Measurements from ENCODE around the gene CLK1. TPM values are rescaled to one million over a fixed set of nuclear protein-coding genes. Genes with fewer than 3 reads are reported as not detected.

CLK1 gene
- total RNA-seq, 1 experiment from 2014 or later, result 106 TPM

DNA sequence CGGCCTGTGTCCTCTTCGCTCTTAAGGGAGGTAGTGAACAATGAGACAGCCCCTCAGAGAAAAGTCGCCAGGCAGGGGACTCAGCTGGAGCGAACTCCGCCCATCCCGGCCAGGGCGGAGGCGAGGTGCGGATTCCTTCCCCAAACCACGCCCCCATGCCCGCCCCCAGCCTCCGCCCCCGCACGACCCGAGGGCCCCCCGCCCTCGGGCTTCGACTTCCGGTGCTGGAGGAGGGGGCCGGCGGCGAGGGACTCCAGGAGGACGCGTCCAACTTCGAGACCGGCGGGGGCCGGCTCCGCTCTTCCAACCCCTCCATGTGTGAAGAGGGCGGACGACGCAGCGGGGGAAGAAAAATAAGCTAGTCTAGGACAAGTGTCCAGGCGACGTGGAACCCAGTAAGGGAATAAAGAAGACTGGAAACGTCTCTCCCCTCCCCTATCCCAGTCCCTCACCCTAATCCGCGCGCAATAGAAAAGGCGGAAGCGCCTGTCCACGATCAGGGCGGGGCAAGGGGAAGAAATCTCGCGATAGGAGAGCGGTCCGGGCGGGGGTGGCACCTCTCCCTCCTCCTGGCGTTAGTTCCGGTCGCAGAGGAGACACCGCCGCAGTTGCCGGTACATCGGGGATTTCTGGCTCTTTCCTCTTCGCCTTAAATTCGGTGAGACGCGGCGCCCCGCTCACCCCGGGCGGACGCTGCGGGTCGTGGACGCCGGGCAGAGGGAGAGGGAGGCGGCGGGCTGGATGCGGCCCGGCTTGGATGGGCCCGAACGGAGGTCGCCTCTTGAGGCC lies 52.9 kb downstream of the CLK1 start, which contains the start of gene BZW1:
Gene BZW1 (plus strand): TSS at position 578 of the 789 bp plus-strand sequence. CDS start 1,308 bp downstream, outside the sequence.
- peak; percentile 96 for DNase-seq (ENCODE audit: low read depth)

DNA sequence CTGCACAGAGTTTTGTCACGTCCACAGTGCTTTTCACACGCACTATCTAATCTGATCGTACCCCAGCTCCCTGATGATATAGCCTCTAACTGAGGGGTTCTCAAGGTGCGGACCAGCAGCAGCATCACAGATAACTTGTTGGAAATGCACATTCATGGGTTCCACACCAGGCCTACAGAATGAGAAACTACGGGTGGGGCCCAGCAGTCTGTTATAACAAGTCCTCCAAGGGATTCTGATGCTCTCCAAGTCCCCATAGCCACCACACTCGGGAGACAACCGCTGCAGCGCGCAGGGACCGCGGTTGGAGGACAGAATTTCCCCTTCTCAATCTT lies 53.5 kb downstream of the CLK1 start:
- DNase-seq (ENCODE audit: low read depth), result no peak

GRCh38 chr2:200810252-200810997 lies 54.0 kb downstream of the CLK1 start:
- DNase-seq (ENCODE audit: low read depth), result peak; percentile 36

DNA sequence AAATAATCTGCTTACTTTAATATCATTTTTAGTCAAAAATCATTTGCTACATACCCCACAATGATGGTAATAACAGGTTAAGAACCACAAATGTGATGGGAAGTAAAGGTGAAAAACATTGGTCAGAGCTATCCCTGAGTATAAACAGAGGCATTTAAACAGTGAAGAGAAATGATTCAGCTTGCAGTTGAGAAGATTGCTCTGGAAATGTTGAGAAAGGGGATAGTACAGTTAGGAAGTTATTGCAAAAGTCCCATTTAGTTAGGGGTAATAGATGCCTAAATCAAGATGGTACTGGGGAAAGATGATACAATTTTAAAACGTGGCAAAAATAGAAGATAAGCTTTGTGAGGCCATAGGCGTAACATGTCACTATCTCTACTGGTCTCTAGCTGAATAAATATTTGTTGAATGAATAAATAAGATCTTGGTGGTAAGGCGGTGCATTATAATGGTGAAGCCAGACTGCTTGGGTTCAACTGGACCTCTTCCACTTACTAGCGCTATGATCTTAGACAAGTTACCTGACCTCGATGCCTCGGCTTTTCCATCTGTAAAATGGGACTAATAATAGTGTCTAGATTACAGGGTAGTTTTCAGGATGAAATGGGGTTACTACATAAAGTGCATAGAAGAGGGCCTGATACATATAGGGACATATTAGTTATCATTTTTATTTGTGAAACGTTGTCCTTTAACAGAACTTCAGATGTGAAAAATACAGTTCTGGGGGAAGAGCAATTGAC lies 54.8 kb downstream of the CLK1 start:
- no peak for DNase-seq (ENCODE audit: low read depth)

Other genes starting within 250 kb of the CLK1 start
- gene BZW1, start 52.7 kb downstream of the CLK1 start, total RNA-seq (2014; rRNA removed; shearing (Covaris generic)), result 961 and 986 TPM in 2 replicates
- gene PPIL3, start 24.4 kb upstream of the CLK1 start, total RNA-seq (2014; rRNA removed; shearing (Covaris generic)), result 43.8 and 71.6 TPM in 2 replicates
- gene NIF3L1, start 24.7 kb upstream of the CLK1 start, total RNA-seq (2014; rRNA removed; shearing (Covaris generic)), result 91.8 and 107 TPM in 2 replicates
- gene ORC2, start 99.0 kb upstream of the CLK1 start, total RNA-seq (2014; rRNA removed; shearing (Covaris generic)), result 16.8 and 17.1 TPM in 2 replicates
- 7.0 and 7.3 TPM in 2 replicates for gene HYCC2, start 207.0 kb upstream of the CLK1 start, total RNA-seq (2014; rRNA removed; shearing (Covaris generic))
- 212 and 224 TPM in 2 replicates for gene NDUFB3, start 207.3 kb upstream of the CLK1 start, total RNA-seq (2014; rRNA removed; shearing (Covaris generic))

Measured in RPMI7951 (cell line).